Ureter (tissue), 1 donor: ENCODE data around the gene PEX6. TPM values are rescaled to one million over a fixed set of nuclear protein-coding genes. Genes with fewer than 3 reads are reported as not detected.

Source experiments
- DNase-seq: peaks from one replicate; pipeline ENCODE4 v3.0.0-alpha.2; 2020; ENCODE audit warnings: low spot score
- total RNA-seq: library from RNA; stranded (reverse); gene quantifications from one replicate; pipeline ENCODE4 v1.2.4, GENCODE V29; 2023
- donor health status: DM: yes; HTN: yes; CAD: no.

PEX6 gene
- total RNA-seq, 1 donor from 2014 or later: 23.0 TPM

GRCh38 chr6:42936398-42936797 is 42.6 kb downstream of the PEX6 start:
- no peak for DNase-seq

- DNase-seq: no peak
Measured at GRCh38 chr6:42935322-42935721, 43.7 kb downstream of the PEX6 start.

GRCh38 chr6:42933205-42933604 is 45.8 kb downstream of the PEX6 start:
- DNase-seq: no peak

- no peak for DNase-seq
Measured at GRCh38 chr6:42932412-42932811, 46.6 kb downstream of the PEX6 start.

- DNase-seq: peak; percentile 49
Measured at GRCh38 chr6:42929821-42930360, 49.1 kb downstream of the PEX6 start.

- peak; percentile 93 for DNase-seq
Measured at GRCh38 chr6:42928986-42929820, 49.8 kb downstream of the PEX6 start, which contains the start of gene CNPY3. CNPY3 (plus strand) TSS chr6:42929480; CDS start chr6:42929571, 91 bp downstream.

- DNase-seq: no peak
Measured at GRCh38 chr6:42925248-42925857, 53.6 kb downstream of the PEX6 start.

GRCh38 chr6:42923666-42924065 is 55.3 kb downstream of the PEX6 start:
- DNase-seq: no peak

- DNase-seq: no peak
Measured at GRCh38 chr6:42921801-42922200, 57.2 kb downstream of the PEX6 start.

- no peak for DNase-seq
Measured at GRCh38 chr6:42916288-42916687, 62.7 kb downstream of the PEX6 start.

- no peak for DNase-seq
Measured at GRCh38 chr6:42915732-42916131, 63.2 kb downstream of the PEX6 start, which contains the start of gene PTCRA. PTCRA (plus strand) TSS chr6:42916053; CDS start chr6:42916070, 17 bp downstream.

- no peak for DNase-seq
Measured at GRCh38 chr6:42914546-42914945, 64.4 kb downstream of the PEX6 start.

Other genes starting within 250 kb of the PEX6 start
- 16.5 TPM for gene TBCC, start 233.1 kb downstream of the PEX6 start, total RNA-seq
- gene BICRAL, start 197.1 kb downstream of the PEX6 start, total RNA-seq: 25.1 TPM
- gene RPL7L1, start 99.6 kb downstream of the PEX6 start, total RNA-seq: 73.4 TPM
- gene PTCRA, start 63.1 kb downstream of the PEX6 start, total RNA-seq: 0.55 TPM
- 45.6 TPM for gene CNPY3, start 49.7 kb downstream of the PEX6 start, total RNA-seq
- 0.73 TPM for gene GNMT, start 18.4 kb downstream of the PEX6 start, total RNA-seq
- gene PPP2R5D, start 5.4 kb upstream of the PEX6 start, total RNA-seq: 24.7 TPM
- gene MEA1, start 34.8 kb upstream of the PEX6 start, total RNA-seq: 71.2 TPM
- gene KLHDC3, start 35.1 kb upstream of the PEX6 start, total RNA-seq: 40.3 TPM
- gene RRP36, start 42.4 kb upstream of the PEX6 start, total RNA-seq: 58.9 TPM
- 28.8 TPM for gene CUL7, start 74.7 kb upstream of the PEX6 start, total RNA-seq
- 33.0 TPM for gene MRPL2, start 80.3 kb upstream of the PEX6 start, total RNA-seq
- gene KLC4, start 80.5 kb upstream of the PEX6 start, total RNA-seq: 23.8 TPM
- gene PTK7, start 97.1 kb upstream of the PEX6 start, total RNA-seq: 52.0 TPM
- gene SRF, start 192.1 kb upstream of the PEX6 start, total RNA-seq: 55.7 TPM
- 71.7 TPM for gene CUL9, start 203.0 kb upstream of the PEX6 start, total RNA-seq